Measurements from ENCODE around the gene RICTOR. TPM values are rescaled to one million over a fixed set of nuclear protein-coding genes. Genes with fewer than 3 reads are reported as not detected.

RICTOR gene
- total and polyA plus RNA-seq, 2 of the 4 experiments (the other 2 are of a cell fraction) = 4.1 to 35.7 TPM

- Histone ChIP-seq H2AK9ac (replicated peaks; ENCODE audit: low read depth, low read length, poor library complexity) (no peak overlapping the region), H3K9ac (ENCODE audit: low read depth, low read length) (peak overlapping the region; percentile 65; the same call in 1 of the 2 replicates), H3K9me3 (ENCODE audit: control insufficient read depth, insufficient read depth, low read length) (peaks cover 5% of the 10 kb centered on the region), H3K4me2 (ENCODE audit: low read depth, low read length) (peak overlapping the region; percentile 80; the same call in 1 of the 2 replicates), H2BK120ac (ENCODE audit: low read depth, low read length) (peak overlapping the region; percentile 93), H2BK5ac (ENCODE audit: low read depth, low read length, poor library complexity, severe bottlenecking) (peak overlapping the region; percentile 95), H3K79me1 (ENCODE audit: low read depth in 1 of 2, low read length in 2 of 2) (peaks cover 20 to 54% of the 10 kb centered on the region in 2 experiments), H3K27ac (ENCODE audit: insufficient read depth, low read length) (peak overlapping the region; percentile 50), H3K9me1 (ENCODE audit: insufficient read depth, low read length) (no peaks in the 10 kb centered on the region; the same call in 1 of the 2 replicates), H2AFZ (replicated peaks; ENCODE audit: low read length, poor library complexity) (no peak overlapping the region), H4K20me1 (ENCODE audit: insufficient read depth, low read length) (peaks cover 4% of the 10 kb centered on the region; the same call in 1 of the 2 replicates), H3K14ac (replicated peaks; ENCODE audit: low read depth, low read length) (peak overlapping the region; percentile 80), H3K4me3 (ENCODE audit: insufficient read depth, low read depth, low read length) (no peak overlapping the region), H3K36me3 (ENCODE audit: control insufficient read depth, insufficient read depth, low read length) (peaks cover 8% of the 10 kb centered on the region), H3K18ac (ENCODE audit: low read depth, low read length) (peak overlapping the region; percentile 72; the same call in 1 of the 2 replicates), H2AK5ac (ENCODE audit: low read depth, low read length) (peak overlapping the region; percentile 93), H3K4ac (ENCODE audit: low read depth, low read length) (peak overlapping the region; percentile 89), H3K56ac (ENCODE audit: extremely low read depth, insufficient read depth, low read length) (peak overlapping the region; percentile 49), H4K91ac (ENCODE audit: insufficient read depth, low read depth, low read length) (peak overlapping the region; percentile 77), H4K8ac (ENCODE audit: low read depth in 2 of 2, low read length in 2 of 2) (peak overlapping the region; percentile 49 to 85; a peak in 2 of 4 replicates), H2BK20ac (ENCODE audit: low read depth, low read length) (peak overlapping the region; percentile 92), H3K4me1 (ENCODE audit: control insufficient read depth, insufficient read depth, low read length) (peaks cover 5% of the 10 kb centered on the region), H4K5ac (ENCODE audit: low read depth, low read length) (peak overlapping the region; percentile 88), H3K27me3 (ENCODE audit: control insufficient read depth, insufficient read depth, low read length) (no peaks in the 10 kb centered on the region), H3K23ac (ENCODE audit: low read depth, low read length) (peak overlapping the region; percentile 88), H2BK15ac (ENCODE audit: low read depth, low read length) (peak overlapping the region; percentile 35; the same call in 2 of the 3 replicates)
- TF ChIP-seq BHLHE40 (IDR thresholded peaks at IDR 0.05; ENCODE audit: low read depth, low read length) = no peak
- peak; percentile 27; the same call in 1 of the 2 replicates for TF ChIP-seq FOS (IDR thresholded peaks at IDR 0.05; ENCODE audit: low read depth, low read length)
- TF ChIP-seq MAZ (IDR thresholded peaks at IDR 0.05; ENCODE audit: borderline replicate concordance, low read depth, low read length) = no peak
- peak; percentile 21; the same call in 1 of the 2 replicates for TF ChIP-seq MAFK (IDR thresholded peaks at IDR 0.05; ENCODE audit: low read depth, low read length)
- no peak for TF ChIP-seq RFX5 (IDR thresholded peaks at IDR 0.05; ENCODE audit: low read depth, low read length)
- no peak for TF ChIP-seq CEBPB (IDR thresholded peaks at IDR 0.05; ENCODE audit: low read depth, low read length)
- TF ChIP-seq, protein P1, sequence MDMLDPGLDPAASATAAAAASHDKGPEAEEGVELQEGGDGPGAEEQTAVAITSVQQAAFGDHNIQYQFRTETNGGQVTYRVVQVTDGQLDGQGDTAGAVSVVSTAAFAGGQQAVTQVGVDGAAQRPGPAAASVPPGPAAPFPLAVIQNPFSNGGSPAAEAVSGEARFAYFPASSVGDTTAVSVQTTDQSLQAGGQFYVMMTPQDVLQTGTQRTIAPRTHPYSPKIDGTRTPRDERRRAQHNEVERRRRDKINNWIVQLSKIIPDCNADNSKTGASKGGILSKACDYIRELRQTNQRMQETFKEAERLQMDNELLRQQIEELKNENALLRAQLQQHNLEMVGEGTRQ (IDR thresholded peaks at IDR 0.05; ENCODE audit: low read depth, low read length) = no peak
- intact Hi-C loops (cut with micrococcal nuclease) (loop anchor here (2.0 kb wide), 1 partner anchor 59 kb away; the partner anchor contains the start of gene RICTOR), in situ Hi-C loops (cut with MboI; ENCODE audit: low sequenced_read_pairs) (no loop called here), dilution Hi-C loops (cut with HindIII; ENCODE audit: low sequenced_read_pairs, unreplicated experiment) (no loop called here)
- CTCF ChIA-PET = no interaction called here
- POLR2A ChIA-PET (ENCODE audit: unreplicated experiment) = no interaction called here
- BruUV-seq (replicated peaks) = no TSS peak
- DNase-seq (peak; percentile 90), ATAC-seq (ENCODE audit: low read depth) (peak; percentile 77)
- 100% methylated on average over 1 to 2 of the region's 4 CpGs for WGBS, 2 experiments (ENCODE audit: extremely low coverage in 2 of 2, insufficient read length in 1 of 2)
These were observed 58.2 kb downstream of the RICTOR start for GRCh38 chr5:39015743-39016586.
